H9 (cell line): Measurements from ENCODE around the gene C6orf62. TPM values are rescaled to one million over a fixed set of nuclear protein-coding genes. Genes with fewer than 3 reads are reported as not detected.

ENCODE experiments used
- DNase-seq: peaks from one replicate; pipeline ENCODE4 v3.0.0-alpha.2; 2017
- H2AFZ ChIP-seq: one replicate; pipeline ENCODE4 v1.6.1; 2013; ENCODE audit warnings: mild to moderate bottlenecking, low read length, control low read depth, moderate library complexity
- H2AK5ac ChIP-seq: 2 replicates; pipeline ENCODE4 v1.6.1; 2013; ENCODE audit warnings: low read length, control low read depth, mixed read lengths; ENCODE audit not compliant: insufficient read length
- H2BK120ac ChIP-seq: one replicate; pipeline ENCODE4 v1.6.1; 2013; ENCODE audit warnings: low read depth, mild to moderate bottlenecking, low read length, control low read depth, inconsistent platforms; ENCODE audit not compliant: poor library complexity, severe bottlenecking
- H2BK12ac ChIP-seq: 2 replicates; pipeline ENCODE4 v1.6.1; 2013; ENCODE audit warnings: low read length, control low read depth, mixed read lengths, low read depth; ENCODE audit not compliant: insufficient read length
- H2BK15ac ChIP-seq: 2 replicates; pipeline ENCODE4 v1.6.1; 2013; ENCODE audit warnings: low read depth, low read length, control low read depth
- H2BK20ac ChIP-seq: one replicate; pipeline ENCODE4 v1.6.1; 2013; ENCODE audit warnings: low read depth, mild to moderate bottlenecking, low read length, control low read depth, inconsistent platforms; ENCODE audit not compliant: poor library complexity, severe bottlenecking
- H2BK5ac ChIP-seq: 2 replicates; pipeline ENCODE4 v1.6.1; 2013; ENCODE audit warnings: low read length, control low read depth, mixed read lengths; ENCODE audit not compliant: insufficient read length
- H3K14ac ChIP-seq: 2 replicates; pipeline ENCODE4 v1.6.1; 2013; ENCODE audit warnings: low read length, control low read depth; ENCODE audit not compliant: insufficient read depth
- H3K18ac ChIP-seq: 2 replicates; pipeline ENCODE4 v1.6.1; 2013; ENCODE audit warnings: low read depth, mild to moderate bottlenecking, mixed read lengths, low read length, control low read depth; ENCODE audit not compliant: insufficient read length
- H3K23ac ChIP-seq: 2 replicates; pipeline ENCODE4 v1.6.1; 2013; ENCODE audit warnings: low read length, control low read depth, mixed read lengths, low read depth; ENCODE audit not compliant: insufficient read length
- H3K23me2 ChIP-seq: 2 replicates; pipeline ENCODE4 v1.6.1; 2013; ENCODE audit warnings: low read depth, mild to moderate bottlenecking, mixed read lengths, low read length, control low read depth; ENCODE audit not compliant: insufficient read length, poor library complexity, severe bottlenecking
- H3K27ac ChIP-seq: 2 replicates; pipeline ENCODE4 v1.5.1; 2013; ENCODE audit warnings: low read length, control low read depth, mixed read lengths, low read depth; ENCODE audit not compliant: insufficient read length
- H3K27me3 ChIP-seq: 2 replicates; pipeline ENCODE4 v1.6.1; 2013; ENCODE audit warnings: low read length, control low read depth, inconsistent platforms; ENCODE audit not compliant: insufficient read depth
- H3K4ac ChIP-seq: 2 replicates; pipeline ENCODE4 v1.6.1; 2013; ENCODE audit warnings: low read depth, mild to moderate bottlenecking, control low read depth, inconsistent platforms, low read length, moderate library complexity
- H3K4me1 ChIP-seq: 2 replicates; pipeline ENCODE4 v1.6.1; 2013; ENCODE audit warnings: low read length, control low read depth, inconsistent platforms; ENCODE audit not compliant: insufficient read depth
- H3K4me2 ChIP-seq: 2 replicates; pipeline ENCODE4 v1.6.1; 2013; ENCODE audit warnings: low read length, control low read depth, mixed read lengths; ENCODE audit not compliant: insufficient read length, insufficient read depth
- H3K56ac ChIP-seq: 2 replicates; pipeline ENCODE4 v1.6.1; 2013; ENCODE audit warnings: low read depth, mild to moderate bottlenecking, mixed read lengths, low read length, control low read depth; ENCODE audit not compliant: insufficient read length
- H3K79me1 ChIP-seq: 2 replicates; pipeline ENCODE4 v1.6.1; 2013; ENCODE audit warnings: low read depth, mild to moderate bottlenecking, moderate library complexity, low read length, control low read depth, inconsistent platforms; ENCODE audit not compliant: insufficient read depth, poor library complexity, severe bottlenecking
- H3K79me2 ChIP-seq: 2 replicates; pipeline ENCODE4 v1.6.1; 2013; ENCODE audit warnings: low read length, control low read depth, inconsistent platforms; ENCODE audit not compliant: insufficient read depth
- H3K9ac ChIP-seq: 2 replicates; pipeline ENCODE4 v1.6.1; 2013; ENCODE audit warnings: low read length, control low read depth, mixed read lengths; ENCODE audit not compliant: insufficient read length; ENCODE audit errors: extremely low read depth
- H3K9me3 ChIP-seq: one replicate; pipeline ENCODE4 v1.6.1; 2013; ENCODE audit warnings: low read depth, low read length, inconsistent platforms; ENCODE audit not compliant: control insufficient read depth
- H3T11ph ChIP-seq: one replicate; pipeline ENCODE4 v1.6.1; 2013; ENCODE audit warnings: mild to moderate bottlenecking, low read length, control low read depth, inconsistent platforms
- H4K20me1 ChIP-seq: one replicate; pipeline ENCODE4 v1.6.1; 2013; ENCODE audit not compliant: control insufficient read depth, insufficient read length, insufficient read depth
- H4K5ac ChIP-seq: 2 replicates; pipeline ENCODE4 v1.6.1; 2013; ENCODE audit warnings: low read depth, mild to moderate bottlenecking, mixed read lengths, low read length, control low read depth; ENCODE audit not compliant: insufficient read length
- H4K8ac ChIP-seq: replicated peaks from 2 replicates; pipeline ENCODE4 v1.6.1; 2013; ENCODE audit warnings: low read length, control low read depth, mixed read lengths, low read depth; ENCODE audit not compliant: insufficient read length
- H4K91ac ChIP-seq: 2 replicates; pipeline ENCODE4 v1.6.1; 2013; ENCODE audit warnings: low read depth, mild to moderate bottlenecking, moderate library complexity, mixed read lengths, low read length, control low read depth; ENCODE audit not compliant: insufficient read length
- H3K27ac Mint-ChIP-seq, 3 experiments: 2 replicates in 2 of 3; 3 replicates in 1 of 3; pipeline ENCODE4 v1.8.0; 2020 to 2021; ENCODE audit warnings: mixed read lengths in 3 of 3, mild to moderate bottlenecking in 1 of 3, moderate library complexity in 1 of 3
- H3K27me3 Mint-ChIP-seq: 2 replicates; pipeline ENCODE4 v1.8.0; 2021; ENCODE audit warnings: low read depth, mild to moderate bottlenecking, moderate library complexity, mixed read lengths
- H3K36me3 Mint-ChIP-seq, 3 experiments: 2 replicates in 2 of 3; 3 replicates in 1 of 3; pipeline ENCODE4 v1.8.0; 2020 to 2021; ENCODE audit warnings: low read depth in 3 of 3, mixed read lengths in 3 of 3; ENCODE audit not compliant: insufficient read depth in 1 of 3
- H3K4me1 Mint-ChIP-seq, 2 experiments: 2 replicates each; pipeline ENCODE4 v1.8.0; 2020; ENCODE audit warnings: mixed read lengths in 2 of 2
- H3K4me3 Mint-ChIP-seq, 2 experiments: 2 replicates in 1 of 2; 3 replicates in 1 of 2; pipeline ENCODE4 v1.8.0; 2020 to 2021; ENCODE audit warnings: mild to moderate bottlenecking in 2 of 2, mixed read lengths in 2 of 2, moderate library complexity in 1 of 2
- H3K9me3 Mint-ChIP-seq, 2 experiments: 2 replicates in 1 of 2; 3 replicates in 1 of 2; pipeline ENCODE4 v1.8.0; 2020; ENCODE audit warnings: mild to moderate bottlenecking in 2 of 2, mixed read lengths in 2 of 2, moderate library complexity in 1 of 2
- WGBS: extraction: QIAGEN DNeasy Blood & Tissue Kit; methylation state at CpG from one replicate; pipeline ENCODE4 v1.1.7; 2013; ENCODE audit warnings: missing lambda C conversion rate, low lambda C conversion rate, mixed read lengths; ENCODE audit not compliant: insufficient read length; ENCODE audit errors: extremely low coverage; 5-methylcytosine and 5-hydroxymethylcytosine counted together
- total RNA-seq: library from RNA; stranded (reverse); gene quantifications from 2 replicates; pipeline ENCODE4 v1.2.1, GENCODE V29; 2021
- TF ChIP-seq, protein P1 (sequence below): fragments of 200-600 bp; sonication (generic); conservative IDR thresholded peaks from 3 replicates; pipeline ENCODE4 v1.8.0; 2021; ENCODE audit warnings: antibody characterized with exemption, mild to moderate bottlenecking

C6orf62 gene
- total RNA-seq, 1 experiment from 2014 or later: 125 TPM

GRCh38 chr6:24721461-24722215, 2.7 kb upstream of the C6orf62 start:
- no peak for DNase-seq
- no peak overlapping the region for H4K91ac ChIP-seq
- H2AK5ac ChIP-seq: no peak overlapping the region
- H3K4me3 Mint-ChIP-seq: peak overlapping the region; percentile 96 to 99
- H4K20me1 ChIP-seq: no peaks in the 10 kb centered on the region
- no peak overlapping the region; the same call in 1 of the 2 replicates for H3K4ac ChIP-seq
- peaks cover 13% of the 10 kb centered on the region for H3K23me2 ChIP-seq
- H3K27ac Mint-ChIP-seq: peak overlapping the region; percentile 99 to 100 (median 100)
- H3K18ac ChIP-seq: peak overlapping the region; percentile 95
- H3K9ac ChIP-seq: peak overlapping the region; percentile 93
- no peaks in the 10 kb centered on the region for H3K79me1 ChIP-seq
- H3K9me3 ChIP-seq: no peaks in the 10 kb centered on the region
- no CpG with 5 or more reads among the region's 26 CpGs for WGBS
- H3K27me3 ChIP-seq: no peaks in the 10 kb centered on the region
- H3K9me3 Mint-ChIP-seq: no peaks in the 10 kb centered on the region
- peak overlapping the region; percentile 27 for H2BK5ac ChIP-seq
- H3K14ac ChIP-seq: peak overlapping the region; percentile 98
- H3K27ac ChIP-seq: peak overlapping the region; percentile 95
- H2BK120ac ChIP-seq: no peak overlapping the region
- H3K4me1 Mint-ChIP-seq: peaks cover 21 to 27% of the 10 kb centered on the region in 2 experiments
- H2AFZ ChIP-seq: no peak overlapping the region
- TF ChIP-seq, protein P1, sequence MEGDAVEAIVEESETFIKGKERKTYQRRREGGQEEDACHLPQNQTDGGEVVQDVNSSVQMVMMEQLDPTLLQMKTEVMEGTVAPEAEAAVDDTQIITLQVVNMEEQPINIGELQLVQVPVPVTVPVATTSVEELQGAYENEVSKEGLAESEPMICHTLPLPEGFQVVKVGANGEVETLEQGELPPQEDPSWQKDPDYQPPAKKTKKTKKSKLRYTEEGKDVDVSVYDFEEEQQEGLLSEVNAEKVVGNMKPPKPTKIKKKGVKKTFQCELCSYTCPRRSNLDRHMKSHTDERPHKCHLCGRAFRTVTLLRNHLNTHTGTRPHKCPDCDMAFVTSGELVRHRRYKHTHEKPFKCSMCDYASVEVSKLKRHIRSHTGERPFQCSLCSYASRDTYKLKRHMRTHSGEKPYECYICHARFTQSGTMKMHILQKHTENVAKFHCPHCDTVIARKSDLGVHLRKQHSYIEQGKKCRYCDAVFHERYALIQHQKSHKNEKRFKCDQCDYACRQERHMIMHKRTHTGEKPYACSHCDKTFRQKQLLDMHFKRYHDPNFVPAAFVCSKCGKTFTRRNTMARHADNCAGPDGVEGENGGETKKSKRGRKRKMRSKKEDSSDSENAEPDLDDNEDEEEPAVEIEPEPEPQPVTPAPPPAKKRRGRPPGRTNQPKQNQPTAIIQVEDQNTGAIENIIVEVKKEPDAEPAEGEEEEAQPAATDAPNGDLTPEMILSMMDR: no peak
- no peak overlapping the region for H2BK12ac ChIP-seq
- H2BK20ac ChIP-seq: no peak overlapping the region
- no peak overlapping the region for H3K23ac ChIP-seq
- H3K4me2 ChIP-seq: peak overlapping the region; percentile 73
- H2BK15ac ChIP-seq: no peak overlapping the region
- no peak overlapping the region for H3T11ph ChIP-seq
- peaks cover 19 to 30% (median 28%) of the 10 kb centered on the region in 3 experiments for H3K36me3 Mint-ChIP-seq
- peak overlapping the region; percentile 55 for H4K5ac ChIP-seq
- peaks cover 30% of the 10 kb centered on the region for H3K79me2 ChIP-seq
- no peaks in the 10 kb centered on the region for H3K4me1 ChIP-seq
- H3K27me3 Mint-ChIP-seq: no peaks in the 10 kb centered on the region
- H4K8ac ChIP-seq: no peak overlapping the region
- H3K56ac ChIP-seq: peak overlapping the region; percentile 1
